Activated CD4-positive, alpha-beta memory T cell treated with anti-CD3 and anti-CD28 coated beads, Interleukin-2, amount 10 ng/mL, durations not matched to agents 7 days and 5 days (primary cell): Measurements from ENCODE around the gene OCSTAMP. TPM values are rescaled to one million over a fixed set of nuclear protein-coding genes. Genes with fewer than 3 reads are reported as not detected.

Source experiments
- total RNA-seq, 2 experiments: library from RNA; stranded (reverse); gene quantifications; one replicate each; pipeline ENCODE4 v1.2.3, GENCODE V29; 2021

OCSTAMP gene
- total RNA-seq, 2 experiments from 2014 or later, result 0.15 TPM; not detected in 1

Other genes starting within 250 kb of the OCSTAMP start
- gene CDH22, start 242.2 kb downstream of the OCSTAMP start, total RNA-seq, result not detected
- gene ELMO2, start 144.0 kb downstream of the OCSTAMP start, total RNA-seq, result 10 to 100 TPM; 85.6 to 97.6 TPM
- gene ZNF334, start 37.1 kb downstream of the OCSTAMP start, total RNA-seq, result 1 to 10 TPM; 1.4 TPM
- not detected for gene SLC13A3, start 100.8 kb upstream of the OCSTAMP start, total RNA-seq
- gene TP53RK, start 138.8 kb upstream of the OCSTAMP start, total RNA-seq, result 10 to 100 TPM; 18.3 to 18.8 TPM
- not detected for gene SLC2A10, start 159.0 kb upstream of the OCSTAMP start, total RNA-seq